ENCODE data around the gene PDE6G. TPM values are rescaled to one million over a fixed set of nuclear protein-coding genes. Genes with fewer than 3 reads are reported as not detected.

Gene PDE6G
- total and polyA plus RNA-seq, 2 of the 8 experiments (the other 6 are each of a cell fraction or from before 2014, with no cell fraction given): 5.8 to 12.9 TPM

DNA sequence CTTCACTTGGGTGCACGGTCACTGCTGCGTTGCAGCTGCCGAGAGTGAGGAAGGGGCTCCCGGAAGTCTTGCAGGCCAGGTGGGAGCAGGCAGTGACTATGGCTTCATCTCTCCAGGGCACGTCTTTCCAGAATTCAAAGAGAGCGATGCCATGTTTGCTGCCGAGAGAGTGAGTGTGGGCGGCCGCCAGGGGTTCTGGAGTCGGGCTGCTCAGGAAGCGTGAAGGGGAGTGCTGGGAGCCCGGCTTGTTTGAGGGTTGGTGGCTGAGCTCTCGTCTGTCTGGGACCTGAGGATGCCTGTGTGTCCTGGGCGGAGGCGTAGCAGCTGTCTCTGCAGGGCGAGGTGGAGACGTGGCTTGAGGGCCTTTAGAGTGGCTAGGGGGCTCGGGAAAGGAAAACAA is 33.7 kb upstream of the PDE6G start:
- H3K36me3 ChIP-seq (ENCODE audit: control insufficient read depth in 2 of 4, insufficient read depth in 4 of 4, low read length in 3 of 4): peaks cover 4 to 56% (median 28%) of the 10 kb centered on the region in 4 experiments; a peak in 6 of 8 replicates
- TF ChIP-seq POLR2AphosphoS5 (IDR thresholded peaks at IDR 0.05; ENCODE audit: low read depth, low read length): no peak
- TF ChIP-seq TCF12 (IDR thresholded peaks at IDR 0.05; ENCODE audit: low read depth, low read length): no peak
- TF ChIP-seq NRF1 (IDR thresholded peaks at IDR 0.05; ENCODE audit: low read depth, low read length): no peak
- TF ChIP-seq RBBP5 (IDR thresholded peaks at IDR 0.05; ENCODE audit: borderline replicate concordance, low read depth, low read length): no peak
- TF ChIP-seq CREB1 (IDR thresholded peaks at IDR 0.05): no peak
- H2AFZ ChIP-seq (ENCODE audit: low read length): no peak overlapping the region
- H3K27me3 ChIP-seq (replicated peaks in 1 of 4; ENCODE audit: control insufficient read depth in 3 of 4, extremely low read depth in 1 of 4, insufficient read depth in 3 of 4, low read length in 3 of 4): no peaks in the 10 kb centered on the region
- POLR2A ChIA-PET (ENCODE audit: partially characterized antibody): interaction anchor here (0.7 to 28.4 kb wide), 4 partner anchors 8 to 22 kb away, joined by 3 to 436 read pairs (median 52); partner anchors contain the start of genes ARL16, HGS, MRPL12 and SLC25A10
- H3K4me2 ChIP-seq (ENCODE audit: insufficient read depth in 1 of 2, low read depth in 2 of 2, low read length in 2 of 2): no peak overlapping the region
- no peak overlapping the region for H3K23ac ChIP-seq (ENCODE audit: insufficient read length)
- H3K27ac ChIP-seq (ENCODE audit: low read depth, low read length): no peak overlapping the region
- H3K79me2 ChIP-seq (ENCODE audit: control insufficient read depth in 1 of 2, insufficient read depth in 2 of 2, low read length in 2 of 2): peaks cover 0 to 12% of the 10 kb centered on the region in 2 experiments; a peak in 2 of 4 replicates
- H2BK5ac ChIP-seq (ENCODE audit: low read depth, low read length): no peak overlapping the region
- H2BK20ac ChIP-seq (ENCODE audit: low read length): no peak overlapping the region
- no peak overlapping the region for H3K18ac ChIP-seq (ENCODE audit: extremely low read depth, low read length)
- no peak overlapping the region for H2BK12ac ChIP-seq (ENCODE audit: low read depth, low read length)
- H3K79me1 ChIP-seq (ENCODE audit: low read depth, low read length): peaks cover 5% of the 10 kb centered on the region
- no peak overlapping the region for H4K5ac ChIP-seq (ENCODE audit: insufficient read length, low read depth, low read length)
- H4K91ac ChIP-seq (replicated peaks; ENCODE audit: insufficient read length, low read length): no peak overlapping the region
- DNase-seq (ENCODE audit: low read depth in 1 of 2, low spot score in 2 of 2) (no peak), FAIRE-seq (no peak)
- CTCF ChIA-PET (ENCODE audit: partially characterized antibody): interaction anchor here (1.0 to 1.4 kb wide), 3 partner anchors 11 to 19 kb away, joined by 3 to 4 read pairs (median 3); no protein-coding TSS in a partner anchor
- no peaks in the 10 kb centered on the region for H3K23me2 ChIP-seq (ENCODE audit: low read depth, low read length)
- H3K4me3 ChIP-seq (ENCODE audit: extremely low read depth in 1 of 4, insufficient read depth in 2 of 4, low read depth in 3 of 4, low read length in 4 of 4): no peak overlapping the region
- H3K56ac ChIP-seq (replicated peaks; ENCODE audit: insufficient read length, low read depth, low read length): no peak overlapping the region
- no peak overlapping the region for H3K9ac ChIP-seq (replicated peaks in 1 of 4; ENCODE audit: extremely low read depth in 1 of 4, low read depth in 3 of 4, low read length in 3 of 4)
- peaks cover 0 to 2% (median under 1%) of the 10 kb centered on the region in 4 experiments; a peak in 2 of 7 replicates for H3K4me1 ChIP-seq (replicated peaks in 1 of 4; ENCODE audit: control insufficient read depth in 3 of 4, insufficient read depth in 4 of 4, low read length in 3 of 4)
- H4K20me1 ChIP-seq (replicated peaks in 1 of 2; ENCODE audit: control insufficient read depth in 1 of 2, insufficient read depth in 2 of 2, low read length in 2 of 2): peaks cover 0 to 25% of the 10 kb centered on the region in 2 experiments
- no peak overlapping the region for H4K8ac ChIP-seq (ENCODE audit: extremely low read depth, insufficient read depth, low read length)
- no peak overlapping the region for H2BK15ac ChIP-seq (ENCODE audit: low read length)
- H3K14ac ChIP-seq (ENCODE audit: insufficient read length): no peak overlapping the region
- WGBS, 2 experiments (ENCODE audit: extremely low coverage in 1 of 2, insufficient coverage in 1 of 2, insufficient read length in 1 of 2, insufficient replicate concordance in 2 of 2, low coverage in 1 of 2, low lambda C conversion rate in 2 of 2, missing lambda C conversion rate in 1 of 2): 94% methylated on average over 18 of the region's 18 CpGs; no CpG with 5 or more reads in 1 of the 2 experiments
- no peaks in the 10 kb centered on the region for H3K9me3 ChIP-seq (ENCODE audit: insufficient read depth in 2 of 2, low read depth in 1 of 2, low read length in 1 of 2)
- H2AK5ac ChIP-seq (ENCODE audit: low read depth, low read length): no peak overlapping the region
- H3K4ac ChIP-seq (replicated peaks; ENCODE audit: insufficient read length, low read depth, low read length): no peak overlapping the region
- no peak overlapping the region for H2BK120ac ChIP-seq (replicated peaks; ENCODE audit: low read depth, low read length)

Measured in H1 (cell line).